Measurements from ENCODE around the gene IGLL5. TPM values are rescaled to one million over a fixed set of nuclear protein-coding genes. Genes with fewer than 3 reads are reported as not detected.

Gene IGLL5
- total and polyA plus RNA-seq, 9 of the 15 experiments (the other 6 are each of a cell fraction or from before 2014, with no cell fraction given) = not detected

GRCh38 chr22:22892096-22893052, 4.8 kb downstream of the IGLL5 start (continued):
- TF ChIP-seq E4F1 (CRISPR knock-in tag; IDR thresholded peaks at IDR 0.05; ENCODE audit: borderline replicate concordance) (no peak), E2F1 (CRISPR knock-in tag; IDR thresholded peaks at IDR 0.05) (peak; percentile 15; the same call in 1 of the 2 replicates), NFXL1 (CRISPR knock-in tag; IDR thresholded peaks at IDR 0.05) (no peak), PRMT5 (CRISPR knock-in tag; IDR thresholded peaks at IDR 0.05) (peak; percentile 66)

Measured in K562 (cell line).